NCI-H1436 (cell line): Measurements from ENCODE around the gene GNAT3.

Experiments used
- DNase-seq: peaks from one replicate; lab custom pipeline; 2025; lab: John Stamatoyannopoulos, UW

GNAT3 gene

DNA sequence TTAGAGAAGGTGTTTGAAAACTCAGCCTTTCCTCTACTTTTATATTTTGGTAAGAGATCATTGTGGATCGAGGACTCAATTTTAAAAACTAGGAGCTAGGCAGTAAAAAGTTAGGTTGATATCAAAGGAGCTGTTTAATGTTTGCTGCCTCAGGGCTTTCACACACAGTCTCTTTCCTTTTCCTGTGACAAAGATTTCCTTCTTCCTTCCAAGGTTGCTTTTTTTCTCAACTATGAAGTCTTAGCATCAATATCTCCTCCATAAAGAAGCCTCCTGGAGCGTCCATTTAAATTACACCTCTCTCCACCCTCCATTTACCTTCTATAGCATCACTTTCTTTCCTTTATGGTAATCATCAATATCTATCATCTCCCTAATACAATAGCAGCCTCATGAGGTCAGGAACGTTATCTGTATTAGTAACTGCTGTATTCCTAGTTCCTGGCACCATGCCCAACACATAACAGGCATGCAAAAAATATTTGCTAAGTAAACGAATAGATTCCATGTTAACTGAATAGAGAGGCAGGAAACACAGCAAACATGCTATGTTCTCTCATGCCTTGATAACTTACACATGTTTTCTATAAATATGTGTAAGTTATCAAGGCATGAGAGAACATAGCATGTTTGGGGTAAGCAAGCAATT lies 48.5 kb downstream of the GNAT3 start:
- no peak for DNase-seq

- DNase-seq = no peak
Observed at GRCh38 chr7:80460857-80461256, 51.0 kb downstream of the GNAT3 start.

- no peak for DNase-seq
Observed at GRCh38 chr7:80459776-80460510, 51.9 kb downstream of the GNAT3 start.

DNA sequence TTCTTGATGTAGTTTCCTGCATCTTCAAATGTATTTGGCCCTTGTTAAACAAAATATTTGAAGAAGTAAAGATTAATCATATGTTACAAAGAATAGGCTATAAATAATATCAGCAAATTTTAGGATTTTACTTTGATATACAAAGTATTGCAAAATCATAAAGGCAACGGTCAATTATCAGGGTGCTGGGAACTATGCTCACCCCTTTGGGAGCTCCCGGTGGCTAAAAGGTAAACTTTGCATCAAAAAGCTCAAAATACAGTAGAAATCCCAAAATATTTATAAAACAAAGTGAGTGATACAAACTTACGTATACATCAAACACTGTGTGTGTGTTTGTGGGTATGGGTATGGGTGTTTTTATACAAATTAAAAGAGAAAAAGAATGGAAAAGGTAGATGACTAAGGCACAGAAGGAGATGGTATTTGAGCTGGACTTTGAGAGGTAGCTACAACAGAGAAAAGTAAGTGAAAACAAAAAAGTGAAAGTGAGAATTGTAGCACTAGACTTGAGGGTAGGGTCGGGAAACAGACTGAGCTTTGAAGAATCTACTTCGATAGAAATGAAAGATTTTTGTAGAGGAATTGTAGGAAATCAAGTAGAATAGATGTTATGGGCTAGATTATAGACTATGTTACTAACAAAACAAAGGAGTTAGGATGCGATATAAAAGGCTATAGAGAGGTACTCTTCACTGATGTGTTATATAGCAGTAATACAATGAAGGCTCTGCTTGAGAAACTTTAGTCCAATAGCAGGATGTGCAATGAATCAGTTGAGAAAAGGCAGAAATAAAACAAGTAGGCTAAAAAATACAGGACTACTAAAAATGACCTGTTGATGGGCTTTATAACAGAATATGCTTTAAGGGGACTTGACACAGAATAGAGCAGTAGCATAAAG lies 52.8 kb downstream of the GNAT3 start:
- no peak for DNase-seq

GRCh38 chr7:80453699-80454340 lies 58.0 kb downstream of the GNAT3 start:
- no peak for DNase-seq

DNA sequence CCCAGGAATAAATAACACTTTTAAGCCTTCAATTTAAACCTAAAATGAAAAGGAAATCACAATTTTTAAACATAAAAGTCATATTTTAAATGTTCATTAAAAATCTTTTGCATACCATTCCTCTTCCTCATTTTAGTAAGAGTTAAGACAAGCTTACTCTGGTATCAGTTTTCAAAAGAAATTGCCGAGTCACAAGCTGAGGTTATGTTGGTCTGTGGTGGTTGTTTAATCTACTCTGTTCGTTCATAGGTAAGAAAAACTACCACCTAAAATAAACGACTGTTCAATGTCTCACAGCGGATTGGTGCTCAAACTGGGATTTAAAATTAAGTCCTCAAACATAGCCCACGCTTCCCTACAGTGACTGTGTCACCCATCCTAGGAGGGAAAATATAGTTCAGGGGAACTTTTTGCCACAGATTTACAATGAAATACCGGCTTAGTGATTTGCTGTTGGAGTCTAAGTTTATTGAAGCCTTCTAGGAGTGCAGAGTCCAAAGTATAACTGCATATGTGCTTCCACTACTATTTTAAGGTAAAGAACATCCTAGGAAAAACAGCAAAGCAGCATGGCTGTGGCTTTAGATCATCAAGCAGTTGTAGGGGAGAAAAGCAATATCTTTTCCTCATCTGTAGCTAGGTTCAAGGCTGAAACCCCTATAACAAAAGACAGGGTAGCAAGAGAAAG lies 61.1 kb downstream of the GNAT3 start:
- no peak for DNase-seq

GRCh38 chr7:80449836-80450235 lies 62.0 kb downstream of the GNAT3 start:
- DNase-seq = no peak

- no peak for DNase-seq
Observed at GRCh38 chr7:80445351-80445750, 66.5 kb downstream of the GNAT3 start.

- DNase-seq = no peak
Observed at GRCh38 chr7:80444811-80445210, 67.1 kb downstream of the GNAT3 start.

DNA sequence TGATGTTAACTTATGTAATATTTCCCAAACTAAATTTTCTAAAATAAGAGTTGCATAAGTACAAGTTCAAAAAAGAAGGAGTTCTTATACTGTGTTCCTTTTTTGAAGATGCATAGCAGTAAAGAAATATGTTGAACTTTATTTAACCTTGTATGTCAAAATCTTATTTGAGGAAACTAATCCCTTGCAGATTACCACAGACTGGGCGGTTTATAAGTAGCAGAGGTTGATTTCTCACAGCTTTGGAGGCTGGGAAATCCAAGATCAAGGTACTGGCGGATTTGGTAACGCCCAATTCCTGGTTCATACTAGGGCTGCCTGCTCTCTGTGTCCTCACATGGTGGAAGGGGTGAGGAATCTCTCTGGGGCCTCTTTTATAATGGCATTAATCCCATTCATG lies 68.5 kb downstream of the GNAT3 start:
- no peak for DNase-seq

DNA sequence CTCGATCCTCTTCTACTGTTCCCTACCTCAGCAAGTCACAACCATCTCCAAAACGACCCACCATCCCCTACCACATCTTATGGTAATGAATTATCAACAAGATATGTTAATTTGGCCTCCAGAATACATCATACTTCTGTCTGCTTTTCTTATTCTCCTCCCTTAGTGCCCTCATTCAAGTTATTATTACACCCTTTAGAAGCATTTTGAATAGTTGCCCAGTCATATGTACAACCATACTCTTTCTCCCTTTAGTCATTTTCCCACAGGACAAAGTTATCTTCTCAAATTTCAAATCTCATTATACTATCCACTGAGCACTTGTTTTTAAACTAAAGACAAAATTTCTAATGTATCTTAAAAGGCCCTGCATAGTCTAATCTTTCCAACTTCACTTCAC lies 71.0 kb downstream of the GNAT3 start:
- no peak for DNase-seq

DNA sequence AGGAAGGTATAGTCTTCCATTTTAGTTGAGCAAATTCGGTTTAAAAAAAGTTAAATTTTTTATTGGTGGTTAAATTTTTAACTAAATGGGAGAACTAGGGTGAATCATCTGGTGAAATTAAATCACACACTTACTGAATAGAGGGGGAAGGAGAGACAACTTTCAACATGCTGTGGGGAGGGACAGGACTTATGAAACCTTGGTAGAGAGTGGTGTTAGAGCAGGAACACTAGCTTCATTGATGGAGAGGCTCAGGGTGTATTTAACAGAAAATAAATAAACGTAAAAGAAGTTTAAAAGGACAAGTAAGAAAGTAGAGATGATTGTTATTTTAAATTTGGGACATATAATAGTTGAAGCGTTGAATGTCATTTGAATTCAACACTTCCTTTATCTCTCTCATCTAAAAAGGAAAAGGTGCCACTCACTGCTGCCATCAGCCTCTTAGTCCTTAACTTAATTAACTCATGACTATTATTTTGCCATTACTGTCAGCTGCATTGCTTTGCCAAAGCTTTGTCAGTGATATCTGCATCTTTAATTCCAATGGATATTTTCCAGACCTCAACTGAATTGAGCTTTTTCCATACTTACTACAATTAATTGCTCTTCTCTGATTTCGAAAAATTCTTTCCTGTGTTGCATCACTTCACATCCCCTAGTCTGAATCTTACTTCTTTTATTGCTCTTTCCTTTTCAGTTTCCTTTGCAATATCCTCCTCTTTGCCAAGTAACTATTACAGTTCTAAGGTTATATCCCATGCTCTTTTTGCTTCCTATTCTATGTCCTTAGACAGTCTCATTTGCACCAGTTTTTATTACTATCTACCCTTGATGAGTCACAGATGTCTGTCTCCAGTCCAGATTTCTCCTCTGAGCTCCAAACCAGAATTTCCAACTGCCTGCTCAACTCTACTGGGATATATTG lies 71.7 kb downstream of the GNAT3 start:
- DNase-seq = no peak

GRCh38 chr7:80435521-80435920 lies 76.3 kb downstream of the GNAT3 start:
- DNase-seq = no peak

DNA sequence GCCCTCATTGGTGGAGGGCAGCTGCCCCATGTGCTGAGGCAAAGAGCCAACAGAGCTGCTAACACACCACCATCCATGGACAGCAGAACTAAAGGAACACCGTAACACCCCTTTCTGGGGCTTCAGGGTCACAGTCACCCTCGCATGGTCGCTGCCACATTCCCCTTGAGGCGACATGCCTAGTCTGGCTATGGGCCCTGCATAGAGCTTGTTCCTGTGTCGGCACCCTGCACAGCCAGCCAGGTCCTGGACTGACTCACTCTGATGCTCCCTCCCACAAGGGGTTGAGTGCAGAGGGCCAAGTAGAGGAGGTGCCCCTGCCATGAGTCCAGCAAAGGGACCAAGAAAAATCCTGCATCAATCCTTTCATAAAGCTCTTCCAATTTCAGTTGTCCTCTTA lies 77.8 kb downstream of the GNAT3 start:
- no peak for DNase-seq

- DNase-seq = no peak
Observed at GRCh38 chr7:80432166-80432565, 79.7 kb downstream of the GNAT3 start.

- DNase-seq = no peak
Observed at GRCh38 chr7:80429181-80429580, 82.7 kb downstream of the GNAT3 start.

DNA sequence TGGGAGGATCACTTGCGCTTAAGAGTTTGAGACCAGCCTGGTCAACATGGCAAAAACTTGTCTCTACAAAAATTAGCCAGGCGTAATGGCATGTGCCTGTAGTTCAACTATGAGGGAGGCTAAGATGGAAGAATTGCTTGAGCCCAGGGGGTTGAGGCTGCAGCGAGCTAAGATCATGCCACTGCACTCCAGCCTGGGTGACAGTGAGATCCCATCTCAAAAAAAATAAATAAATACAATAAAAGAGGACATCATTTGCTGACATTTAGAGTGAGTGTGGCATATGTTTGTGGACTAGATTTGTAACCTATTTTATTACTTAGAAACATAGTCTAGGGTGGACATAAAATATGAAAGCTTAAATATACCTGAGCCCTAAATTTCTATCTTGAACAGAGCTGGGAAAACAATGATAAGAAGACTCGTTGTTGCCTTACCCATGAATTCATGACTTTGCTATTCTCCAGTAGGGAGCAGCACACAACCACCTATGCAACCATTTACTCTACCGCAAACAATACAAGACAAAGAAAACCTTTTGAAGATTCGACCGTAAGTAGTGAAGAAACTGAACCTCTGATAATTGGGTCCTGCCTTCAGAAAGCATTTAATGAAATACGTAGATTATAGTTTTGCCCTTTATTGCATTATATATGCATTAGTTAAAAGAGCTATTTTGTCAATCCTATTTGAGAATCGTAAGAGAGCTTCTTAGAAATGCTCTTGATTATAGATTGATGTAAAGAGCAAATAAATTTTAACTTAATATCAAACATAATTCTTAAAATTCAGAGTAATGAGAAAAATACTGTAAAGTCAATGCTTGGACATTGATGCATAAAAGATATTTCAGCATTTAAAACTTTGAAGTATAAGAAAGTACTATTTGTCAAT lies 83.5 kb downstream of the GNAT3 start:
- DNase-seq = peak; percentile 63

- no peak for DNase-seq
Observed at GRCh38 chr7:80427218-80427617, 84.6 kb downstream of the GNAT3 start.

DNA sequence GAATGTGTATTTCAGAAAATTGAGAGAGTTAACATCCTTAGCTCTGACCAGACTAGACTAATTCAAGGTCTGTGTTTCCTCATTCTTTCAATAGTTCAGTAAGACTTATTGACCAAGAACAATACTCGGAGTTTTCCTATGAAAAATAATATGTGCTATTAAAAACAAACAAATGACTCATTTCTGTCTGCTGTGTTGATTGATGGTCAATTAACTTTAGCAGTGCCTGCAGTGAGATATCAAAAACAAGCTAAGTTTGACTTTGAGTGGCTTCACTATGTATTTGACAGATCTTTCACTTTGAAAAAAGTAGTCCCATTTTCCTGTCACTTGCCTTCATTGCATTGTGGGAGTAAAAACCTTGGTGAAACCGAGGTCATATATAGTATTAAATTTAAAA lies 91.0 kb downstream of the GNAT3 start:
- no peak for DNase-seq
